ENCODE data around the gene GCLM.
"Not testable (repeated sequence)": the region's sequence is repeated elsewhere in the genome, so short reads cannot be mapped to it uniquely, and the experiment has no call there.

Gene GCLM

GRCh38 chr1:93900723-93901504, 8.3 kb downstream of the GCLM start:
- no peak overlapping the region for H3K4me3 ChIP-seq (ENCODE audit: low read depth, low read length)
- DNase-seq (ENCODE audit: low read depth) = no peak

GRCh38 chr1:93899543-93900207, 9.6 kb downstream of the GCLM start:
- no peak overlapping the region for H3K4me3 ChIP-seq (ENCODE audit: low read depth, low read length)
- DNase-seq (ENCODE audit: low read depth) = no peak

- no peak overlapping the region for H3K4me3 ChIP-seq (ENCODE audit: low read depth, low read length)
- DNase-seq (ENCODE audit: low read depth) = no peak
Measured at GRCh38 chr1:93888900-93889299, 20.3 kb downstream of the GCLM start.

GRCh38 chr1:93882269-93882668, 27.0 kb downstream of the GCLM start:
- no peak overlapping the region for H3K4me3 ChIP-seq (ENCODE audit: low read depth, low read length)
- DNase-seq (ENCODE audit: low read depth) = no peak

- no peak for DNase-seq (ENCODE audit: low read depth)
- H3K4me3 ChIP-seq (ENCODE audit: low read depth, low read length) = no peak overlapping the region
Measured at GRCh38 chr1:93880731-93881130, 28.5 kb downstream of the GCLM start.

GRCh38 chr1:93878889-93879586, 30.2 kb downstream of the GCLM start, which contains the start of gene DNTTIP2:
DNTTIP2 (minus strand) TSS chr1:93879206; CDS start chr1:93879148, 58 bp downstream.
- DNase-seq (ENCODE audit: low read depth) = peak; percentile 63
- H3K4me3 ChIP-seq (ENCODE audit: low read depth, low read length) = peak within 1 kb of the TSS; percentile 73

GRCh38 chr1:93878501-93878888, 30.7 kb downstream of the GCLM start:
- DNase-seq (ENCODE audit: low read depth) = no peak
- H3K4me3 ChIP-seq (ENCODE audit: low read depth, low read length) = peak overlapping the region; percentile 73

GRCh38 chr1:93877529-93877928, 31.7 kb downstream of the GCLM start:
- no peak overlapping the region for H3K4me3 ChIP-seq (ENCODE audit: low read depth, low read length)
- no peak for DNase-seq (ENCODE audit: low read depth)

GRCh38 chr1:93876244-93876643, 33.0 kb downstream of the GCLM start:
- no peak for DNase-seq (ENCODE audit: low read depth)
- H3K4me3 ChIP-seq (ENCODE audit: low read depth, low read length) = no peak overlapping the region

GRCh38 chr1:93874025-93874651, 35.1 kb downstream of the GCLM start:
- DNase-seq (ENCODE audit: low read depth) = peak; percentile 15
- H3K4me3 ChIP-seq (ENCODE audit: low read depth, low read length) = no peak overlapping the region

- no peak for DNase-seq (ENCODE audit: low read depth)
- H3K4me3 ChIP-seq (ENCODE audit: low read depth, low read length) = no peak overlapping the region
Measured at GRCh38 chr1:93871366-93871765, 37.9 kb downstream of the GCLM start.

GRCh38 chr1:93869653-93870052, 39.6 kb downstream of the GCLM start:
- no peak overlapping the region for H3K4me3 ChIP-seq (ENCODE audit: low read depth, low read length)
- no peak for DNase-seq (ENCODE audit: low read depth)

- not testable (repeated sequence) for H3K4me3 ChIP-seq (ENCODE audit: low read depth, low read length); DNase-seq (ENCODE audit: low read depth)
Measured at GRCh38 chr1:93868492-93868891, 40.7 kb downstream of the GCLM start.

- no peak overlapping the region for H3K4me3 ChIP-seq (ENCODE audit: low read depth, low read length)
- no peak for DNase-seq (ENCODE audit: low read depth)
Measured at GRCh38 chr1:93865253-93865652, 44.0 kb downstream of the GCLM start.

- DNase-seq (ENCODE audit: low read depth) = no peak
- H3K4me3 ChIP-seq (ENCODE audit: low read depth, low read length) = no peak overlapping the region
Measured at GRCh38 chr1:93864175-93864574, 45.1 kb downstream of the GCLM start.

GRCh38 chr1:93857653-93858052, 51.6 kb downstream of the GCLM start:
- not testable (repeated sequence) for DNase-seq (ENCODE audit: low read depth); H3K4me3 ChIP-seq (ENCODE audit: low read depth, low read length)

GRCh38 chr1:93855983-93856382, 53.2 kb downstream of the GCLM start:
- not testable (repeated sequence) for DNase-seq (ENCODE audit: low read depth); H3K4me3 ChIP-seq (ENCODE audit: low read depth, low read length)

GRCh38 chr1:93853940-93854339, 55.3 kb downstream of the GCLM start:
- DNase-seq (ENCODE audit: low read depth) = no peak

GRCh38 chr1:93851878-93852277, 57.4 kb downstream of the GCLM start:
- no peak overlapping the region for H3K4me3 ChIP-seq (ENCODE audit: low read depth, low read length)
- no peak for DNase-seq (ENCODE audit: low read depth)

More at GRCh38 chr1:93853940-93854339, 55.3 kb downstream of the GCLM start:
- H3K4me3 ChIP-seq (ENCODE audit: low read depth, low read length) = no peak overlapping the region

- H3K4me3 ChIP-seq (ENCODE audit: low read depth, low read length) = no peak overlapping the region
- no peak for DNase-seq (ENCODE audit: low read depth)
Measured at GRCh38 chr1:93851327-93851712, 57.9 kb downstream of the GCLM start.

Data from skeletal muscle cell (primary cell).